KBM-7 (cell line): ENCODE data around the gene TNFRSF13B.
"Not testable (repeated sequence)": the region's sequence is repeated elsewhere in the genome, so short reads cannot be mapped to it uniquely, and the experiment has no call there.

ENCODE experiments used
- DNase-seq: peaks from one replicate; pipeline ENCODE4 v3.0.0-alpha.2; 2015
- in situ Hi-C: fragments of 300-500 bp; cut with MboI; formaldehyde crosslinking; loops from 2 replicates; pipeline ENCODE4 v1.14.3; 2020; ENCODE audit warnings: low sequenced_read_pairs, low pct_unique_long_range_greater_than_20kb, mixed read lengths

The TNFRSF13B gene

GRCh38 chr17:16973760-16974540 is 2.0 kb upstream of the TNFRSF13B start:
- DNase-seq = no peak
- in situ Hi-C loops = no loop called here

GRCh38 chr17:16973043-16973442 is 1.1 kb upstream of the TNFRSF13B start:
- DNase-seq, in situ Hi-C loops: not testable (repeated sequence)

GRCh38 chr17:16972346-16972745 is 428 bp upstream of the TNFRSF13B start:
- no peak for DNase-seq
- in situ Hi-C loops = no loop called here

- no peak for DNase-seq
These were observed 1.7 kb downstream of the TNFRSF13B start for GRCh38 chr17:16969931-16970906.

GRCh38 chr17:16968786-16969185 is 3.1 kb downstream of the TNFRSF13B start:
- in situ Hi-C loops = no loop called here
- no peak for DNase-seq

More at GRCh38 chr17:16969931-16970906, 1.7 kb downstream of the TNFRSF13B start:
- in situ Hi-C loops = no loop called here

GRCh38 chr17:16962804-16963203 is 9.1 kb downstream of the TNFRSF13B start:
- DNase-seq = no peak
- in situ Hi-C loops = no loop called here

GRCh38 chr17:16961792-16962191 is 10.1 kb downstream of the TNFRSF13B start:
- in situ Hi-C loops = no loop called here
- DNase-seq = no peak

- DNase-seq, in situ Hi-C loops: not testable (repeated sequence)
These were observed 10.9 kb downstream of the TNFRSF13B start for GRCh38 chr17:16961022-16961421.

GRCh38 chr17:16955011-16955410 is 16.9 kb downstream of the TNFRSF13B start:
- not testable (repeated sequence) for DNase-seq

GRCh38 chr17:16954521-16954920 is 17.4 kb downstream of the TNFRSF13B start:
- in situ Hi-C loops = no loop called here
- DNase-seq = no peak

More at GRCh38 chr17:16955011-16955410, 16.9 kb downstream of the TNFRSF13B start:
- in situ Hi-C loops = not testable (repeated sequence)

GRCh38 chr17:16953841-16954240 is 18.1 kb downstream of the TNFRSF13B start:
- no peak for DNase-seq
- in situ Hi-C loops = no loop called here

GRCh38 chr17:16953347-16953746 is 18.6 kb downstream of the TNFRSF13B start:
- no peak for DNase-seq
- in situ Hi-C loops = no loop called here

GRCh38 chr17:16952401-16952800 is 19.5 kb downstream of the TNFRSF13B start:
- DNase-seq = no peak
- in situ Hi-C loops = no loop called here

GRCh38 chr17:16950488-16950887 is 21.4 kb downstream of the TNFRSF13B start:
- in situ Hi-C loops = no loop called here
- no peak for DNase-seq

GRCh38 chr17:16948587-16949376 is 23.1 kb downstream of the TNFRSF13B start:
- in situ Hi-C loops = no loop called here
- DNase-seq = no peak

- in situ Hi-C loops = no loop called here
These were observed 24.4 kb downstream of the TNFRSF13B start for GRCh38 chr17:16947470-16947869.

GRCh38 chr17:16945663-16946218 is 26.2 kb downstream of the TNFRSF13B start:
- DNase-seq = peak; percentile 5
- in situ Hi-C loops = no loop called here

More at GRCh38 chr17:16947470-16947869, 24.4 kb downstream of the TNFRSF13B start:
- no peak for DNase-seq

- DNase-seq = no peak
- in situ Hi-C loops = no loop called here
These were observed 26.8 kb downstream of the TNFRSF13B start for GRCh38 chr17:16945136-16945482.
